ENCODE results near the gene LSG1. TPM values are rescaled to one million over a fixed set of nuclear protein-coding genes. Genes with fewer than 3 reads are reported as not detected.

LSG1 gene
- total RNA-seq, 1 donor from 2014 or later, result 20.4 TPM

GRCh38 chr3:194714137-194714455 is 42.1 kb upstream of the LSG1 start:
- no peak overlapping the region for H3K4me3 Mint-ChIP-seq (ENCODE audit: unreplicated experiment)
- H3K4me1 Mint-ChIP-seq (ENCODE audit: low read depth), result peaks cover 49% of the 10 kb centered on the region
- no peaks in the 10 kb centered on the region for H3K27me3 Mint-ChIP-seq (ENCODE audit: low read depth)
- DNase-seq (ENCODE audit: low spot score), result no peak
- H3K9me3 Mint-ChIP-seq (ENCODE audit: low read depth), result no peaks in the 10 kb centered on the region
- TF ChIP-seq CTCF (IDR thresholded peaks at IDR 0.05), result no peak
- no peaks in the 10 kb centered on the region for H3K36me3 Mint-ChIP-seq (ENCODE audit: low read depth)
- peak overlapping the region; percentile 95 for H3K27ac Mint-ChIP-seq (ENCODE audit: unreplicated experiment)

GRCh38 chr3:194713299-194714136 is 41.5 kb upstream of the LSG1 start:
- no peaks in the 10 kb centered on the region for H3K36me3 Mint-ChIP-seq (ENCODE audit: low read depth)
- no peak overlapping the region for H3K4me3 Mint-ChIP-seq (ENCODE audit: unreplicated experiment)
- no peak for TF ChIP-seq CTCF (IDR thresholded peaks at IDR 0.05)
- H3K27me3 Mint-ChIP-seq (ENCODE audit: low read depth), result no peaks in the 10 kb centered on the region
- no peak for DNase-seq (ENCODE audit: low spot score)
- peak overlapping the region; percentile 95 for H3K27ac Mint-ChIP-seq (ENCODE audit: unreplicated experiment)
- H3K9me3 Mint-ChIP-seq (ENCODE audit: low read depth), result no peaks in the 10 kb centered on the region
- peaks cover 49% of the 10 kb centered on the region for H3K4me1 Mint-ChIP-seq (ENCODE audit: low read depth)

GRCh38 chr3:194711913-194712312 is 39.9 kb upstream of the LSG1 start:
- no peaks in the 10 kb centered on the region for H3K27me3 Mint-ChIP-seq (ENCODE audit: low read depth)
- peaks cover 3% of the 10 kb centered on the region for H3K9me3 Mint-ChIP-seq (ENCODE audit: low read depth)
- H3K27ac Mint-ChIP-seq (ENCODE audit: unreplicated experiment), result peak overlapping the region; percentile 92
- DNase-seq (ENCODE audit: low spot score), result no peak
- no peaks in the 10 kb centered on the region for H3K36me3 Mint-ChIP-seq (ENCODE audit: low read depth)
- peaks cover 52% of the 10 kb centered on the region for H3K4me1 Mint-ChIP-seq (ENCODE audit: low read depth)
- TF ChIP-seq CTCF (IDR thresholded peaks at IDR 0.05), result peak; percentile 43
- no peak overlapping the region for H3K4me3 Mint-ChIP-seq (ENCODE audit: unreplicated experiment)

- DNase-seq (ENCODE audit: low spot score), result no peak
- no peaks in the 10 kb centered on the region for H3K27me3 Mint-ChIP-seq (ENCODE audit: low read depth)
- no peak overlapping the region for H3K4me3 Mint-ChIP-seq (ENCODE audit: unreplicated experiment)
- no peaks in the 10 kb centered on the region for H3K36me3 Mint-ChIP-seq (ENCODE audit: low read depth)
- peaks cover 58% of the 10 kb centered on the region for H3K4me1 Mint-ChIP-seq (ENCODE audit: low read depth)
- peaks cover 3% of the 10 kb centered on the region for H3K9me3 Mint-ChIP-seq (ENCODE audit: low read depth)
- TF ChIP-seq CTCF (IDR thresholded peaks at IDR 0.05), result no peak
- peak overlapping the region; percentile 92 for H3K27ac Mint-ChIP-seq (ENCODE audit: unreplicated experiment)
These were observed 39.3 kb upstream of the LSG1 start for GRCh38 chr3:194711286-194711685.

- Mint-ChIP-seq H3K9me3 (ENCODE audit: low read depth) (peaks cover 3% of the 10 kb centered on the region), H3K27me3 (ENCODE audit: low read depth) (no peaks in the 10 kb centered on the region), H3K36me3 (ENCODE audit: low read depth) (no peaks in the 10 kb centered on the region), H3K27ac (ENCODE audit: unreplicated experiment) (no peak overlapping the region), H3K4me3 (ENCODE audit: unreplicated experiment) (no peak overlapping the region), H3K4me1 (ENCODE audit: low read depth) (peaks cover 27% of the 10 kb centered on the region)
- no peak for DNase-seq (ENCODE audit: low spot score)
- no peak for TF ChIP-seq CTCF (IDR thresholded peaks at IDR 0.05)
These were observed 35.2 kb upstream of the LSG1 start for GRCh38 chr3:194707147-194707540.

All from chondrocyte (in vitro differentiated cells).